ENCODE measurements around the gene PFN4. TPM values are rescaled to one million over a fixed set of nuclear protein-coding genes. Genes with fewer than 3 reads are reported as not detected.
"Not testable (repeated sequence)": the region's sequence is repeated elsewhere in the genome, so short reads cannot be mapped to it uniquely, and the experiment has no call there.

Gene PFN4
- total RNA-seq, result 0.35 TPM

GRCh38 chr2:24123195-24123921 is at the start of gene PFN4, which contains the start of gene FAM228B:
TSS of gene PFN4 (minus strand) at chr2:24123334. CDS start at chr2:24122535, 799 bp downstream.
TSS of gene FAM228B (plus strand) at chr2:24123469. CDS start at chr2:24124362, 893 bp downstream.
- DNase-seq (ENCODE audit: low spot score), result peak; percentile 84

GRCh38 chr2:24169023-24169422 is 45.9 kb upstream of the PFN4 start:
- no peak for DNase-seq (ENCODE audit: low spot score)

DNA sequence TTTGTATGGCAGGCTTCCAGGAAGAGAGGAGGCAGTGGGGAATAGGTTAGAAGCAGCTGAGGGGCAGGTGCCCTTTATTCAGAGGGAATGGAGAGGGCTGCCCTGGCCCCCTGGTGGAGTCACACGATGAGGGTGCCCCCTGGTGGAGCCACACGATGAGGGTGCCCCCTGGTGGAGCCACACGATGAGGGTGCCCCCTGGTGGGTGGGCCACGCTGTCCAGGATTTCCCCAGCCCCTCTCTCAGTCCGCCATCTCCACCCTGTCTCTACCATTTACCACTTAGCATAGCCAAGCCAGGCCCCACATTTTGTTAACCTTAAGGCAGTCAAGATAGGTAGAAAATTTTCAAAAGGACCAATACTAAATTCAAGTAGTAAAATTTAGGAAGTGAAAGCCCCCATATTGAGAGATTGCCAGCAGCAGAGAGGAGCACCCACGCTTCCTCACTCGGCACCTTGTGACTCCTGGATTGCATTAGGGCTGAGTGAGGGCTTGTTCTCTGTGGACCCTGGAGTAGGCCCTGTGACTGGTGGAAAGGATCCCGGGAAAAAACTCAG is 41.4 kb upstream of the PFN4 start:
- no peak for DNase-seq (ENCODE audit: low spot score)

DNA sequence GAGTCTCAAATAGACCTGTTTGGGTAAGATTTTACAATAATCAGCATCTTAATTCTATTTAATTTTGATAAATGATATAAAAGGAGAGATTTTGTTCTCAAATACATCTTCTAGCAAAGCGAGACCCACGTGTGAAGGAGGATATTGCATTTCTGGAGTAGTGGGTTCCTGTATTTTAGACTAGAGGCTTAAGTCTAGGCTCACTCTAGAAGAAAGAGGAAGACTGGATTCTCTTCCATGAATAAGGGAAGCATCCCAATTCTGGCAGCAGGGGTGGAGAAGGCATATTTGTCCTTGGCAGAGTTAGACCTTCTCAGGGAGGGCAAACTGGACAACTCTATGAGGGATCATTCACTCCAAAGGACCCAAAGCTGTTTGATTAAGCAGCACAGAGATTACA is 40.5 kb upstream of the PFN4 start:
- DNase-seq (ENCODE audit: low spot score), result no peak

GRCh38 chr2:24163186-24163585 is 40.1 kb upstream of the PFN4 start:
- DNase-seq (ENCODE audit: low spot score), result no peak

DNA sequence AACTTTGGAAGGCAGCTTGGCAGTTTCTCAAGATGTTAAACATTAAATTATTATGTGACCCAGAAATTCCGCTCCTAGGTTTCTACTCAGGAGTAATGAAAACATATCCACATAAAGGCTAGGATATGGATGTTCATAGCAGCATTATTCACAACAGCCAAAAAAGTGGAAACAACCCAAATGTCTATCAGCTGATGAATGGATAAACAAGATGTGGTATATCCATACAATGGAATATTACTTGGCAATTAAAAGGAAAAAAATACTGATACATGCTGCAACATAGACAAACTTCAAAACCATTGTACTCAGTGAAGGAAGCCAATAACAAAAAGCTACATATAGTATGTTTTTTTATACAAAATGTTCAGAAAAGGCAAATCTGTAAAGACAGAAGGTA is 39.4 kb upstream of the PFN4 start:
- DNase-seq (ENCODE audit: low spot score), result no peak

GRCh38 chr2:24160761-24161160 is 37.6 kb upstream of the PFN4 start:
- DNase-seq (ENCODE audit: low spot score), result no peak

DNA sequence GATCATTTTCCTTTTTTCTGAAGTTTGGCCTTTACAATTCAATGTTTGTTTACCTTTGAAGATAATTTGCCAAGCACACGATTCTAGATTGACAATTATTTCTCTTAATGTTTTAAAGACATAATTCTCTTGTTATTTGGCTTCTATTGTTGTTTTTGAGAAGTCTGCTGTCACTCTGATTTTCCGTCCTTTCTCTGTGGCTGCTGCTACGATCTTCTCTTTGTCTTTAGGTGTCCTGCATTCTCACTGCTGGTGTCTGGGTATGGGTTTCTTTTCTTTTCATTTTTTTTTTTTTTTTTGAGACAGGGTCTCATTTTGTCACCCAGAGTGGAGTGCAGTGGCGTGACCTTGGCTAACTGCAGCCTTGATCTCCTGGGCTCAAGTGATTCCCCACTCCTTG is 36.6 kb upstream of the PFN4 start:
- no peak for DNase-seq (ENCODE audit: low spot score)

DNA sequence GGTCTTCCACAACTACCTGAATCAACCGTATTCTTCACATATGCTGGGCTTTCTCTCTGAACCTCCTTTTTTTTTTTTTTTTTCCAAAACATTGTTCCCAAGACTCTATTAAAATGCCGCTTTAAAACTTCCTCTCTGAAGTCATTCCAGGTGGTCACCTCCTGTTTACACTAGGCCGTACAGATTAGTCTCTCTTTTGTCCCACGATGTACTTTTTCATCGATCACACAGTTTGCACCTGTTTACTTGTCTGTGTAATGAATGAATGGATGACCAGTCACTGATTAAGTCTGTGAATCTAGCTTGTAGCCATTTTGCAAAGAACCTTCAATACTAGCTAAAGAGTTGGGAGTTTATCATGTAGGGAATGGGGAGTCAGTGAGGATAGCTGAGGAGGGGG is 35.0 kb upstream of the PFN4 start:
- DNase-seq (ENCODE audit: low spot score), result no peak

GRCh38 chr2:24153478-24153877 is 30.3 kb upstream of the PFN4 start:
- DNase-seq (ENCODE audit: low spot score), result no peak

- DNase-seq (ENCODE audit: low spot score), result no peak
Observed at GRCh38 chr2:24152413-24153197, 29.5 kb upstream of the PFN4 start.

DNA sequence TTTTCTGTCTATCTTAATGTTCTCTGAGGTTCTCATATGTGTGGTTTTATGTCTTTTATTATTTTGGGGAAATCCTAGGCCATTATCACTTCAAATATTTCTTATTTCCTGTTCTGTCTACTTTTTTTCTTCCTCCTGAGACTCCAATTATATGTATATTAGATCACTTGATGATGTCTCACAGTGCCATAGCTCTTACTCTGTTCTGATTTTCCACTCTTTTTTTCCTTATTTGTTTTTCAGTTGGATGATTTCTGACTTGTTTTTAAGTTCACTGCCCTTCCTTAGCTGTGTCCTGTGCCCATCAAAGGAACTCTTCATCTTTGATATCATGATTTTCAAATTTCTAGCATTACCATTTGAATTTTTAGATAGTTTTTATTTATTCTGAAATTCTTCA is 24.2 kb upstream of the PFN4 start:
- no peak for DNase-seq (ENCODE audit: low spot score)

DNA sequence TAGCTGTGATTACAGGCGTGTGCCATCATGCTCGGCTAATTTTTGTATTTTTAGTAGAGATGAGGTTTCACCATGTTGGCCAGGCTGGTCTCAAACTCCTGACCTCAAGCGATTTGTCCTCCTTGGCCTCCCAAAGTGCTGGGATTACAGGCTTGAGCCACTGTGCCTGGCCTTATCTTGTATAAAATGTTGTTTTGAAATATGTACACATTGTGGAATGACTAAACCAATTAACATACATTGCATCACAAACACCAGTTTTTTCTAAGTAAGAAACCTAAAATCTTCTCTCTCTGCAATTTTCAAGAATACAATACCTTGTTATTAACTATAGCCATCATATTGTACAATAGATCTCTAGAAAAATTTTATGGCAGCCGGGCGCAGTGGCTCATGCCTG is 17.2 kb upstream of the PFN4 start:
- DNase-seq (ENCODE audit: low spot score), result not testable (repeated sequence)

DNA sequence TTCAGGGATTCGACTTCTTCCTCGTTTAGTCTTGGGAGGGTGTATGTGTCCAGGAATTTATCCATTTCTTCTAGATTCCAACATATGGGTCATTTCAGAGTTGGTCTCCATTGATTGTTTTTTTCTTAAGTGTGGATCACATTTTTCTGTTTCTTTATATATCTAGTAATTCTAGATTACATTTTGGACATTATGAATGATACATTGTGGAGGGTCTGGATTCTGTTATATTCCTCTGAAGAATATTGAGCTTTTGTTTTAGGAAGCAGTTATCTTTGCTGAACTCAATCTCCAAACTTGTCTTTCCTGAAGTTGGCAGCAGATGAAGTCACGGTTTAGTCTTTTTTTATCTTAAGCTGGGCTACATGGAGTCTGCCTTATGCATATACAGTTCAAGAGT is 9.4 kb upstream of the PFN4 start:
- DNase-seq (ENCODE audit: low spot score), result no peak

- DNase-seq (ENCODE audit: low spot score), result no peak
Observed at GRCh38 chr2:24125956-24126355, 2.8 kb upstream of the PFN4 start.

GRCh38 chr2:24123922-24124580 is 917 bp upstream of the PFN4 start:
- DNase-seq (ENCODE audit: low spot score), result no peak

DNA sequence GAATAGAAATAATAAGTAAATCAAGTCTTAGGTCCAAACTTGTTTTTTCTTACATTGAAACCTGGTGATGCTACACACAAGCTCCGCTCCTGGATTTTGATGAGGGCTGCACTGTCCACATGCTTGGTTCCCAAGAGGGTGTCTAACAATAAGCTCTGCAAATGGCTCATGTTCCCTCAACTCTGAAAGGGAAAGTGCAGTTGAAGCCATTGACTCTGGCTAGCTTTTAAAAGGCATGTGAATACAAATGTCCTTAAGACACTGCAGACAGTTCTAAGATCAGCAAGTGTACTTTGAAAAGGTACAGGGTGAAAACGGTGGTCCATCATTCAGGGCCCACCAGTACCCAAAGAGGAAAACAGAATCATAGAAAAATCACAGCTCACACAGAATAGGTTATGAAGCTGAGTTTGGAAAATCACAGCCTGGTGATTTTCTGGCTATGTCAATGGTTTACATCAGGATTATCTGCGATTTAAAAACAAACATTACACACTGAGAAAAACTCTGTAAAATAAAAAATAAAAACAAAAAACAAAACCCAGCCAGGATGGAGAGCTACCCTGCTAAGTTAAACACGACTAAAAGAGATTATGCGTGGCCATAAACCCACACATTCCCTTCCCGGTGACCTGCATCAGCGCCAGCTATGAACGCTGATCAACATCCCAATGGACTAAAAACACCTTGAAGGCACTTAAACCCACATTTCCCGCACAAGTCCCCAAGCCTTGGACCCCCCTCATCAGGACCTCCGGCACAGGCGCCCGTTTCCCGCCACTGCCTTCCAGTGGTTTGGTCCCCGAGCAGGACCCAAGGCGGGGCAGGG is 554 bp downstream of the PFN4 start:
- no peak for DNase-seq (ENCODE audit: low spot score)

DNA sequence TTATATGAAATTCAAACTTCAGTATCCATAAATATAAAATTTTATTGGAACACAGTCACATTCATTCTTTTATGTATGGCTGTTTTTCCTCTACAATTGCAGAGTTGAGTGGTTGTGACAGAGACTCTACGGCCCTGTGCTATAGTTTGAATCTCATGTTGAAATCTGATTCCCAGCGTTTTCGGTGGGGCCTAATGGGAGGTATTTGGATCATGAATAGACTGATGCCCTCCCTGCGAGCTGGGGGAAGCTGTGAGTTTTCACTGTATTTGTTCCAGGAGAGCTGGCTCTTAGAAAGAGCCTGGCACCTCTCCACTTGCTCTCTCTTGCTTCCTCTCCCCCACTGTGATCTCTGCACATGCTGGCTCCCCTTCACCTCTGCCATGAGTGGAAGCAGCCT is 1.7 kb downstream of the PFN4 start:
- no peak for DNase-seq (ENCODE audit: low spot score)

- no peak for DNase-seq (ENCODE audit: low spot score)
Observed at GRCh38 chr2:24121066-24121465, 2.1 kb downstream of the PFN4 start.

GRCh38 chr2:24117902-24118301 is 5.2 kb downstream of the PFN4 start:
- no peak for DNase-seq (ENCODE audit: low spot score)

- no peak for DNase-seq (ENCODE audit: low spot score)
Observed at GRCh38 chr2:24115057-24115456, 8.1 kb downstream of the PFN4 start.
